Activated CD4-positive, alpha-beta T cell treated with anti-CD3 and anti-CD28 coated beads, Interleukin-10, Interleukin-2, amounts not matched to agents 100 ng/mL and 50 ng/mL, durations not matched to agents 16 hours and 8 hours (primary cell): Measurements from ENCODE around the gene XYLT1.
A peak's percentile ranks its signal among the peaks of the same experiment; 100 is the strongest.

Experiments
- DNase-seq: peaks from one replicate; pipeline ENCODE4 v3.0.0-alpha.2; 2020

The XYLT1 gene

DNA sequence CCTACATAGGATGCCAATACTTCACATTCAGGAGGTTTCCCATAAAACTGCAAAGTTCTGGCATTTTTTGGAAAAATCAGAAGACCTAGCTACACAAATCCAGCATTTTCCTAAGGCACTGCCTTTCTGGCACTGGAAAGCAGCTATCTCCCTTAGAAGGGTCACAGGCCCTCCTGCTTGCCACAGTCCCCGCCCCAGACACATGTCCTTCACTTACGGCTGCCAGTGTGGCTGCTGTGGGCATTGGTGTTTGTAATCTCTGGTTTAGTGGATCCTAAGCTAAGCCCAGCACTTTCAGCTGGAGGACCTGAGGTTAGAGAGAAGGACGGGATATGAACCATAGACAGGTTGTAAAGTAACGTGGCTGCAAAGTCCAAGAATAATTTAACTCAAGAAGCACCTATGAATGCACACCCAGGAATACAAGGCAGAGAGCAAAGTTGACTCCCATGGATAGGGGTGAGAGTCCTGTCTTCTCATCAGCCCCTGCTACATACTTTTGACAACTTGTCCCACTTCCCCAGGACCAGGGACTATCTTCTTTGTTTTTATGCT, 100.0 kb downstream of the XYLT1 start:
- no peak for DNase-seq

- peak; percentile 45 for DNase-seq
Observed at GRCh38 chr16:17370223-17370707, 100.5 kb downstream of the XYLT1 start.

- peak; percentile 85 for DNase-seq
Observed at GRCh38 chr16:17369421-17370222, 101.1 kb downstream of the XYLT1 start.

DNA sequence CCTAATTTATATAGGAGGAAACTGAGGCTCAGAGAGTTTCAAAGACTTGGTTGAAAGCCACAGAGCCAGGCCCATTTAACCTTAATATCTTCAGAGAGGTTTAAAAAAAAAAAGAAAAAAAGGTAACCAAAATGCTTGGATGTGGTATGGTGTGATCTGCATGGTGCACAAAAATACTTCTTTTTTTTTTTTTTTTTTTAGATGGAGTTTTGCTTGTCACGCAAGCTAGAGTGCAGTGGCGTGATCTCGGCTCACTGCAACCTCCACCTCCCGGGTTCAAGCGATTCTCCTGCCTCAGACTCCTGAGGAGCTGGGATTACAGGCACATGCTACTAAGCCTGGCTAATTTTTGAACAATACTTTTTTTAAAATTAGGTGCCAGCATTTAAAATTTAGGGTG, 101.8 kb downstream of the XYLT1 start:
- peak; percentile 17 for DNase-seq

DNA sequence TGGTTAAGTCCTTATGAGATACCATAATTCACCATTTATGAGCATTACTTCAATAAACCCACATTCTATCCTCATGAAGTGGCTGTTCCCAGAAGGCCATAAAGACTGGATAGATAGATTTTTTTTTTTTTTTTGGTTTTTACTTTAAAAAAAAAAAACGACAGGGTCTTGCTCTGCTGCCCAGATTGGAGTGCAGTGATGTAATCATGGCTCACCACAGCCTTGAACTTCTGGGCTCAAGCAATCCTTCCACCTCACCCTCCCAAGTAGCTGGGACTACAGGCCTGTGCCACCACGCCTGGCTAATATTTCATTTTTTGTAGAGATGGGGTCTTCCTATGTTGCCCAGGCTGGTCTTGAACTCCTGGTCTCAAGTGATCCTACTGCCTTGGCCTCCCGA, 102.3 kb downstream of the XYLT1 start:
- DNase-seq: peak; percentile 26

- DNase-seq: no peak
Observed at GRCh38 chr16:17367923-17368322, 102.8 kb downstream of the XYLT1 start.

- DNase-seq: no peak
Observed at GRCh38 chr16:17367036-17367435, 103.7 kb downstream of the XYLT1 start.

- no peak for DNase-seq
Observed at GRCh38 chr16:17366299-17366961, 104.3 kb downstream of the XYLT1 start.

- DNase-seq: no peak
Observed at GRCh38 chr16:17365591-17366298, 105.0 kb downstream of the XYLT1 start.

DNA sequence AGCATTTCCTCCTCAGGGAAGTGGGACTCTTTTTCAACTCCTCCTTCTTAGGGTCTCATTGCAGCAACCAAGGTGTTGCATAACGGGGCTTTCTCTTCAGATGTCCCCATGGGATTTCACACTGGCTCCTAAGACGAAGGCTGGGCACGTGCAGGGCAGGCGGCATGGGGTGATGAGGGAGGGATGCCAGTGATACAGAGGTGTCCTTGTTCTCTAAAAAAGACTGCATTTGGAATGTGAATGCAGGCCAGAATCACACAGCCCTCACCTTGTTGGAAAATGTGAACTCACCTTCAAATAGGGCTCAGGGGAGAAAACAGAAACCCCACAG, 105.6 kb downstream of the XYLT1 start:
- DNase-seq: no peak

DNA sequence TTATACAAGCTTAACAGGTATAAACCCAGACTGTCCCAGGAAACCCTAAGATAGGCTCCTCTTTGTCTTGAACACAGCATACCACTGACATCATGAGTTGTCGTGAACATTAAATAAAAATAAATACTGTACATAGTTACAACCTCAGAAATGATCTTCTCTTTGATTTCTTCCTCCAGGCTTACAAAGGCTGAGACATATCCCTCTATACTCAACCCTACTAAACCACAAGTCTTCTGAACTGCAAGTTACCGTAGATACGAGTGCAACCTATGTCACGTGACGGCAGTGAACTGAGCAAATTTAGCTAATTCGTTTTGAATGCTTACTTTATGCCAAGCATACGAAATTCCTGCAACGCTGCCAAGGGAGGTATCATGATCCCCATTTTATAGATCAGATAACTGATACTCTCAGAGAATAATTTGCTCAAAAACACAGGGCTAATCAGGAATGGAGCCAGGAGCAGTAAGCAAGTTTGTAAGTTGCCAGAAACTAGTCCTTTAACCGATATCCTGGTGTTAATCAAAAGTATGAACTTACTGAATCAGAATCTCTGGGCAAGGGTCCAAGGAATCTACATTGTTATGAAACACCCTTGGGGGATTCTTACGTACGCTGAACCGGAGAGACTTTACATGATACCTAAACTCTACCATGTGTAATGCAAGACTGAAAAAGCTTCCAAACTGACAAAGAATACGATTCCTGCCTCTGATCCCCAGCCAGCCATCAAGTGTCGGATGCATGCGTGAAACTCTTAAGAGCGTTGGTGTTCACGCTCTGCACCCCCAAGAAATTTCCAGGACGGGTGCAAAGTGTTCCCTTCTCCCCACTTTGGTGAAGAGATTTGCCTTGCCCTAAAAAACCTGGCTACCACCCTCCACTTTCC, 106.2 kb downstream of the XYLT1 start:
- peak; percentile 70 for DNase-seq

GRCh38 chr16:17362946-17363345, 107.8 kb downstream of the XYLT1 start:
- DNase-seq: no peak

GRCh38 chr16:17362183-17362582, 108.6 kb downstream of the XYLT1 start:
- DNase-seq: no peak

DNA sequence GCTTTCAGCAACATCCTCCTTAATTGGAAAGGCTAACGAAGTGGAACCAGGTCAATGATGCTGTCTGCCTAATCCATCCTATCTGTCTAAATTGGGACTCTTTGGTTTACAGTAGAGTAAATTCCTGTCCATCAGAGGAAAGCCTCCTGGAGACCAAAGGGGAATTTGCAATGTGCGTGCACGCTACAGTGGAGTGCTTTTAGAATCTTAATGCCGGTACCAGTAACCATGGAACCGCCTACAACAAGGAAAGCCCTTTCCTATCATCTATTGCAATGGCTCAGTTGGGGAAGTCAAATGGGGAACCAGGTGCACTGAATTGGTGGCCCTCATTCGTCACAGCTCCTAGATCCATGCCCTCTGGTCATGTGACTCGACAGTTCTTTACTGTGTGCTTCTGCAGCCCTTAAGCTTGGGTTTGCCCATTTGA, 110.1 kb downstream of the XYLT1 start:
- DNase-seq: no peak

DNA sequence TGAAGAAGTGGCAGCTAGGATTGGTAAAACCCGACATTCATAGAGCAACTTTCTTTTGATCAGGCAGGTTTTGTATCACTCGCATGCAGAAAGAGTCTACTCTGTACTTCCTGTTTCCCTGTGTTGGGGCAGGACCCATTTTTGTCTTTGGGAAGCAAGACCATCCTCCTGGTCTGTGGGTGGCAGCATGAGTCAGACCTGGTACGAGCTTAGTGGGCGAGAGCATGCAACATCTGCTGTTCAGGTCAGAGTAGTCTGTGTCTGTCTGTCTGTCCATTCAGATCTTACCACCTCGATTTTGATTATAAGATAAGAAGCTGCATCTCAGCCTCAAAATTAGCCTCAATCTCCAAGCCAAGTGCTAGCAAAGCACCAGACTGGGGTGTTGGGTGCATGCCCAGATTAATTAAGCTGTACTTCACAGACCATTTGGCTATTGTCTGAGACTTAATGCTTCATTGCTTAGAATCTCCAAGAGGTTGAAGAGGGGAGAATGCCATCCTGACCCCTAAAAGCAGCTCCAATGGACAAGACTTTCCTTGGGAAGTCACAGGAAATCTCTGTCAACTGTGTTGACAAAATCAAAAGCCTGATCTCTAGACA, 110.9 kb downstream of the XYLT1 start:
- peak; percentile 84 for DNase-seq

GRCh38 chr16:17358846-17359245, 111.9 kb downstream of the XYLT1 start:
- no peak for DNase-seq

DNA sequence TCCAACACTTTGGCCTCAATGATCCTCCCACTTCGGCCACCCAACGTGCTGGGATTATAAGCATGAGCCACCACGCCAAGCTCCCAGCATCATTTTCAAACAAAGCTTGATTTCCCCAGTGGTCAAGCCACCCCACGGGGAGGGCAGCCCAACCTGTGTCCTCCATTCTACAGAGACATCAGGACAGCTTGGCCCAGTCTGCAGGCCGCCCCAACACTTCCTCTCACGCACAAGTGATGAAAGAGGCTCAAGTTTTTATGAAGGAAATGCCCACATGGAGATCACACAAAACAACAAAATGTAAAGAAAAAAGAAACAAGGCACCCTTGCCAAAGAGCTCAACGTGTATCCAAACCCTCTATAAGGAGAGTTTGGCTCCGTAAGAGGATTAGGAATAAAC, 112.4 kb downstream of the XYLT1 start:
- no peak for DNase-seq

GRCh38 chr16:17357307-17358062, 113.3 kb downstream of the XYLT1 start:
- no peak for DNase-seq

DNA sequence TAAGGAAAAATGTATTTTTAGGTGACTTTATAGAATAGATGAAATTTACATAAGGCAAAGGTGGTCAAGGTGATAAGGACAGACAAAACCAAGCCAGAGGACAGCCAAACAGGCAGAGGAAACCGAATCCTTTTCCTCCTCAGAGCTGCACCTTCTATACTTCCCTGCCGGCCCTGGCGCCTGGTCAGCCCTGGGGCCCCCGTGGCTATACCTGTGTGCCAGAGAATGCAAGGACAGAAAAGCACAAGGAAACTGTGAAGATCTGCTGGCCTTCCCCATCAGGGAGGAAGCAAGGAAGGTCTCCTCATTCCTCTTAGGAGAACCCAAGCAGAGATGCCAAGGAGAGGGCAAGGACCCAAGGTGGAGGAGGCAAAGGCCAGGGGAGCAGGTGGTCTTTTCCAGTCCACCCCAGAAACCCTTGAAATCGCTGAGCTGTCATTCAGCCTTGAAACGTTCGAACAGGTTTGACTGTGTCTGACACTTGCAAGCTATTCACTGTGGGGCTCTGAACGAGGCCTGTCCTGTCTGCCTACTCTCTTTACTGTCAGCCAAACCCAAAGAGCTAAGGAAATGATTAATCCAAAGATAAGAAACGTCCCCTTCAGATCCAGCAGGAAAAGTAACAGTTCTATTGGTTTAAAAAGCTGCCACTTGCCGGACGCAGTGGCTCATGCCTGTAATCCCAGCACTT, 114.4 kb downstream of the XYLT1 start:
- DNase-seq: no peak

GRCh38 chr16:17354685-17355084, 116.1 kb downstream of the XYLT1 start:
- DNase-seq: no peak
